ENCODE results near the gene STAT6.
A peak's percentile ranks its signal among the peaks of the same experiment; 100 is the strongest.

The STAT6 gene

GRCh38 chr12:57111031-57111734 is at the start of gene STAT6:
STAT6 (minus strand) TSS chr12:57111362; CDS start chr12:57108278, 3,084 bp downstream.
- TF ChIP-seq, protein P1, sequence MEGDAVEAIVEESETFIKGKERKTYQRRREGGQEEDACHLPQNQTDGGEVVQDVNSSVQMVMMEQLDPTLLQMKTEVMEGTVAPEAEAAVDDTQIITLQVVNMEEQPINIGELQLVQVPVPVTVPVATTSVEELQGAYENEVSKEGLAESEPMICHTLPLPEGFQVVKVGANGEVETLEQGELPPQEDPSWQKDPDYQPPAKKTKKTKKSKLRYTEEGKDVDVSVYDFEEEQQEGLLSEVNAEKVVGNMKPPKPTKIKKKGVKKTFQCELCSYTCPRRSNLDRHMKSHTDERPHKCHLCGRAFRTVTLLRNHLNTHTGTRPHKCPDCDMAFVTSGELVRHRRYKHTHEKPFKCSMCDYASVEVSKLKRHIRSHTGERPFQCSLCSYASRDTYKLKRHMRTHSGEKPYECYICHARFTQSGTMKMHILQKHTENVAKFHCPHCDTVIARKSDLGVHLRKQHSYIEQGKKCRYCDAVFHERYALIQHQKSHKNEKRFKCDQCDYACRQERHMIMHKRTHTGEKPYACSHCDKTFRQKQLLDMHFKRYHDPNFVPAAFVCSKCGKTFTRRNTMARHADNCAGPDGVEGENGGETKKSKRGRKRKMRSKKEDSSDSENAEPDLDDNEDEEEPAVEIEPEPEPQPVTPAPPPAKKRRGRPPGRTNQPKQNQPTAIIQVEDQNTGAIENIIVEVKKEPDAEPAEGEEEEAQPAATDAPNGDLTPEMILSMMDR (IDR thresholded peaks at IDR 0.05; ENCODE audit: insufficient read depth, missing control alignments) = no peak
- peak; percentile 7 for DNase-seq (ENCODE audit: insufficient read length, low spot score)
- FAIRE-seq = no peak

DNA sequence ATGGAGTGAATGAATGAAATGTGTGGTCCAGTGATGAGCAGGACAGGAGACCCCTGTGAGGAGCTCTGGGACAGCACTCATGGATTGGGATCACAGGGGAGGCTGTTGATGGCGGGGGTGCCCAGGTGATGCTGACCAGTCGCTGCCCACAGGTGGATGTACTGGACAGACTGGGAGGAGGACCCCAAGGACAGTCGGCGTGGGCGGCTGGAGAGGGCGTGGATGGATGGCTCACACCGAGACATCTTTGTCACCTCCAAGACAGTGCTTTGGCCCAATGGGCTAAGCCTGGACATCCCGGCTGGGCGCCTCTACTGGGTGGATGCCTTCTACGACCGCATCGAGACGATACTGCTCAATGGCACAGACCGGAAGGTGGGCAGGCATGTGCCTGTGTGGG is 49.6 kb upstream of the STAT6 start:
- TF ChIP-seq, protein P1 (IDR thresholded peaks at IDR 0.05; ENCODE audit: insufficient read depth, missing control alignments) = no peak
- DNase-seq (ENCODE audit: insufficient read length, low spot score) (no peak), FAIRE-seq (no peak)

DNA sequence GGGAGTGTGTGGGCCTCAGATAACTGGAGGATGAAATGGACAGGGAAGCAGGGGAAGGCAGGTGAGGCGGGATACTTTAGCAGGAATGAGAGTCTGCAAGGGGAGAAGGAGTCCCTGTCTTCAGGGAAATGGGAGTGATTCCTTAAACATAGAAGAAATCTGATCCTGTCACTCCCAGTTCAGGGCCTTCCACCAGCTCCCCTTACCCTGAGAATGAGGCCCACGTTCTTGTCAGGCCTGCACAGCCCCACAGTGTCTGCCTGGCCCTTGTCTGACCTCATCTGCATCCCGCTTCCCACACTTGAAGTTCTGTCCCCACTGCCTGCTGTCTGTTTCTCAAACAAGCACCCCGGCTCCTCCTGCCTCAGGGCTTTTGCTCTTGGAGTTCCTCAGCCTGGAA is 48.9 kb upstream of the STAT6 start:
- DNase-seq (ENCODE audit: insufficient read length, low spot score) (no peak), FAIRE-seq (no peak)
- TF ChIP-seq, protein P1 (IDR thresholded peaks at IDR 0.05; ENCODE audit: insufficient read depth, missing control alignments) = no peak

- FAIRE-seq = no peak
- no peak for DNase-seq (ENCODE audit: insufficient read length, low spot score)
- TF ChIP-seq, protein P1 (IDR thresholded peaks at IDR 0.05; ENCODE audit: insufficient read depth, missing control alignments) = no peak
Observed at GRCh38 chr12:57159311-57159710, 48.1 kb upstream of the STAT6 start.

GRCh38 chr12:57158665-57159064 is 47.5 kb upstream of the STAT6 start:
- TF ChIP-seq, protein P1 (IDR thresholded peaks at IDR 0.05; ENCODE audit: insufficient read depth, missing control alignments) = no peak
- FAIRE-seq (no peak), DNase-seq (ENCODE audit: insufficient read length, low spot score) (no peak)

DNA sequence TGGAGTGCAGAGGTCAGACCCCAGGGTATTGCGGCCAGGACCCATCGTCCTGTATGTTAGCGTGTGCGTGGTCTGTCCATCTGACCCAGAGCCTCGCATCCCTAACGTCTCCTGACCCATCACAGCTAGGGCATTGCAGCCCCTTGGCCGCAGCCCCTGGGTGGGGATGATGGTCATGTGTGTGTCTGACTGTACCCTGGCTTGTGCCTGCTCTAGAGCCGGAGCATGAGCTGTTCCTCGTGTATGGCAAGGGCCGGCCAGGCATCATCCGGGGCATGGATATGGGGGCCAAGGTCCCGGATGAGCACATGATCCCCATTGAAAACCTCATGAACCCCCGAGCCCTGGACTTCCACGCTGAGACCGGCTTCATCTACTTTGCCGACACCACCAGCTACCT is 47.0 kb upstream of the STAT6 start:
- TF ChIP-seq, protein P1 (IDR thresholded peaks at IDR 0.05; ENCODE audit: insufficient read depth, missing control alignments) = no peak
- no peak for DNase-seq (ENCODE audit: insufficient read length, low spot score)
- no peak for FAIRE-seq

- no peak for DNase-seq (ENCODE audit: insufficient read length, low spot score)
- TF ChIP-seq, protein P1 (IDR thresholded peaks at IDR 0.05; ENCODE audit: insufficient read depth, missing control alignments) = no peak
- no peak for FAIRE-seq
Observed at GRCh38 chr12:57157588-57158173, 46.5 kb upstream of the STAT6 start.

Data from D721Med (cell line).